Testis (tissue), 3 donors: ENCODE results near the gene PTTG2. TPM values are rescaled to one million over a fixed set of nuclear protein-coding genes. Genes with fewer than 3 reads are reported as not detected.

Experiments used
- DNase-seq: peaks from one replicate; pipeline ENCODE4 v3.0.0-alpha.2; 2019
- H3K27ac ChIP-seq, 2 donors: fragments of 200-600 bp; sonication (generic); one replicate each; pipeline ENCODE4 v1.5.1; 2019
- H3K27me3 ChIP-seq: fragments of 200-600 bp; sonication (generic); one replicate; pipeline ENCODE4 v1.5.1; 2019
- H3K36me3 ChIP-seq: fragments of 200-600 bp; sonication (generic); one replicate; pipeline ENCODE4 v1.5.1; 2017; ENCODE audit warnings: low read depth; ENCODE audit errors: missing control alignments
- H3K4me1 ChIP-seq: fragments of 200-600 bp; sonication (generic); one replicate; pipeline ENCODE4 v1.5.1; 2019
- H3K4me3 ChIP-seq, 2 donors: fragments of 200-600 bp; sonication (generic); one replicate each; pipeline ENCODE4 v1.5.1; 2017 to 2019
- H3K9me3 ChIP-seq: fragments of 200-600 bp; sonication (generic); one replicate; pipeline ENCODE4 v1.5.1; 2017
- CTCF ChIP-seq, 3 experiments: fragments of 450-650 bp in 2 of 3; fragments of 200-600 bp in 1 of 3; sonication (generic) in 1 of 3; IDR thresholded peaks; one replicate each; pipeline ENCODE4 v1.5.1; 2016 to 2019; ENCODE audit warnings: antibody characterized with exemption in 3 of 3, mild to moderate bottlenecking in 2 of 3, moderate library complexity in 1 of 3
- POLR2A ChIP-seq: fragments of 450-650 bp; IDR thresholded peaks from one replicate; pipeline ENCODE4 v1.6.1; 2017; ENCODE audit warnings: antibody characterized with exemption, mild to moderate bottlenecking, moderate library complexity
- WGBS, 2 donors: methylation state at CpG; one replicate each; pipeline ENCODE4 v1.1.5; 2018; 5-methylcytosine and 5-hydroxymethylcytosine counted together
- intact Hi-C: fragments of 100-400 bp; cut with DNase I; formaldehyde crosslinking; loops from one replicate; pipeline ENCODE4 v1.15.1; 2023; ENCODE audit warnings: low total_unique reads
- polyA plus RNA-seq: library from polyadenylated mRNA; stranded (reverse); fragments of 350-450 nt; fragmentation: Illumina TruSeq; extraction: RNeasy Lipid Tissue Mini Kit (QIAGEN cat#74804); gene quantifications from one replicate; pipeline ENCODE4 v1.2.3, GENCODE V29; 2014; ENCODE audit warnings: low read depth, low replicate concordance; ENCODE audit not compliant: insufficient read depth
- total RNA-seq, 2 donors: library from RNA; depleted of rRNA; stranded (reverse); fragments of >200 nt; gene quantifications; one replicate each; pipeline ENCODE4 v1.2.3, GENCODE V29; 2016

PTTG2 gene
- total and polyA plus RNA-seq, 3 donors from 2014 or later, result 0.50 TPM; not detected in 2

GRCh38 chr4:37990731-37991245 lies 30.6 kb downstream of the PTTG2 start:
- Histone ChIP-seq H3K27ac (peak overlapping the region; percentile 28 to 75), H3K36me3 (no peaks in the 10 kb centered on the region), H3K9me3 (no peaks in the 10 kb centered on the region), H3K4me1 (peaks cover 39% of the 10 kb centered on the region), H3K4me3 (no peak overlapping the region), H3K27me3 (no peaks in the 10 kb centered on the region)
- TF ChIP-seq CTCF (IDR thresholded peaks at IDR 0.05) (no peak), POLR2A (no peak)
- 69 to 83% methylated on average over 5 of the region's 5 CpGs for WGBS, 2 donors
- DNase-seq, result no peak
- intact Hi-C loops, result no loop called here

- intact Hi-C loops, result no loop called here
- Histone ChIP-seq H3K9me3 (no peaks in the 10 kb centered on the region), H3K27ac (peak overlapping the region; percentile 39 to 75), H3K4me1 (peaks cover 39% of the 10 kb centered on the region), H3K27me3 (no peaks in the 10 kb centered on the region), H3K4me3 (no peak overlapping the region), H3K36me3 (no peaks in the 10 kb centered on the region)
- 88 to 89% methylated on average over 8 of the region's 8 CpGs for WGBS, 2 donors
- DNase-seq, result no peak
- TF ChIP-seq CTCF (IDR thresholded peaks at IDR 0.05), result no peak
- TF ChIP-seq POLR2A, result no peak
Observed at GRCh38 chr4:37991623-37992410, 31.6 kb downstream of the PTTG2 start.

GRCh38 chr4:37993806-37994205 lies 33.6 kb downstream of the PTTG2 start:
- no peak for DNase-seq
- H3K4me1 ChIP-seq, result peaks cover 39% of the 10 kb centered on the region
- 82 to 86% methylated on average over 10 of the region's 10 CpGs for WGBS, 2 donors
- no peaks in the 10 kb centered on the region for H3K27me3 ChIP-seq
- no peak overlapping the region for H3K4me3 ChIP-seq
- H3K36me3 ChIP-seq, result no peaks in the 10 kb centered on the region
- intact Hi-C loops, result no loop called here
- TF ChIP-seq CTCF (IDR thresholded peaks at IDR 0.05), result no peak
- no peak for TF ChIP-seq POLR2A
- no peak overlapping the region for H3K27ac ChIP-seq
- no peaks in the 10 kb centered on the region for H3K9me3 ChIP-seq

GRCh38 chr4:37994569-37994968 lies 34.4 kb downstream of the PTTG2 start:
- Histone ChIP-seq H3K4me3 (no peak overlapping the region), H3K27me3 (no peaks in the 10 kb centered on the region), H3K4me1 (peaks cover 34% of the 10 kb centered on the region), H3K36me3 (no peaks in the 10 kb centered on the region), H3K9me3 (no peaks in the 10 kb centered on the region), H3K27ac (peak overlapping the region in 1 of 2 donors; percentile 57)
- TF ChIP-seq CTCF (IDR thresholded peaks at IDR 0.05) (no peak), POLR2A (no peak)
- 57 to 63% methylated on average over 3 of the region's 3 CpGs for WGBS, 2 donors
- intact Hi-C loops, result no loop called here
- DNase-seq, result no peak
